Activated B cell treated with CpG ODN at 0.5 μM for 24 hours (primary cell): ENCODE measurements around the gene TBX4. TPM values are rescaled to one million over a fixed set of nuclear protein-coding genes. Genes with fewer than 3 reads are reported as not detected.
"Not testable (repeated sequence)": the region's sequence is repeated elsewhere in the genome, so short reads cannot be mapped to it uniquely, and the experiment has no call there.

Experiments used
- ATAC-seq: fragments of 200-7000 bp; cut with Tn5 transposase; one replicate; pipeline ENCODE4 v1.10.0; 2021; ENCODE audit warnings: low read depth, mild to moderate bottlenecking, moderate library complexity
- CTCF ChIA-PET: fragments of 350-600 bp; sonication (Branson Sonifier 250); formaldehyde crosslinking; loops from one replicate; lab custom pipeline; 2021; ENCODE audit warnings: antibody characterized with exemption; lab: Charles Lee
- POLR2A ChIA-PET: fragments of 350-600 bp; sonication (Branson Sonifier 250); formaldehyde crosslinking; loops from one replicate; lab custom pipeline; 2021; ENCODE audit warnings: antibody characterized with exemption; lab: Charles Lee
- DNase-seq: peaks from one replicate; pipeline ENCODE4 v3.0.0; 2022
- H3K27ac Mint-ChIP-seq: one replicate; pipeline ENCODE4 v1.8.0; 2020; ENCODE audit warnings: mixed read lengths
- H3K27me3 Mint-ChIP-seq: one replicate; pipeline ENCODE4 v1.8.0; 2021; ENCODE audit warnings: mixed read lengths
- H3K36me3 Mint-ChIP-seq: one replicate; pipeline ENCODE4 v1.8.0; 2021; ENCODE audit warnings: low read depth, mixed read lengths
- H3K4me1 Mint-ChIP-seq: one replicate; pipeline ENCODE4 v1.8.0; 2021; ENCODE audit warnings: mixed read lengths
- H3K4me3 Mint-ChIP-seq: one replicate; pipeline ENCODE4 v1.8.0; 2020; ENCODE audit warnings: mild to moderate bottlenecking, mixed read lengths
- H3K9me3 Mint-ChIP-seq: one replicate; pipeline ENCODE4 v1.8.0; 2020; ENCODE audit warnings: mixed read lengths
- intact Hi-C: fragments of 100-400 bp; cut with micrococcal nuclease; formaldehyde crosslinking; loops from one replicate; pipeline ENCODE4 v1.15.1; 2024
- total RNA-seq: library from RNA; stranded (reverse); gene quantifications from 2 replicates; pipeline ENCODE4 v1.2.3, GENCODE V29; 2022
- TF ChIP-seq, protein P1 (sequence below): fragments of 200-600 bp; IDR thresholded peaks from one replicate; pipeline ENCODE4 v1.8.0; 2022; ENCODE audit warnings: antibody characterized with exemption, mild to moderate bottlenecking

TBX4 gene
- total RNA-seq, 1 donor from 2014 or later, result not detected

DNA sequence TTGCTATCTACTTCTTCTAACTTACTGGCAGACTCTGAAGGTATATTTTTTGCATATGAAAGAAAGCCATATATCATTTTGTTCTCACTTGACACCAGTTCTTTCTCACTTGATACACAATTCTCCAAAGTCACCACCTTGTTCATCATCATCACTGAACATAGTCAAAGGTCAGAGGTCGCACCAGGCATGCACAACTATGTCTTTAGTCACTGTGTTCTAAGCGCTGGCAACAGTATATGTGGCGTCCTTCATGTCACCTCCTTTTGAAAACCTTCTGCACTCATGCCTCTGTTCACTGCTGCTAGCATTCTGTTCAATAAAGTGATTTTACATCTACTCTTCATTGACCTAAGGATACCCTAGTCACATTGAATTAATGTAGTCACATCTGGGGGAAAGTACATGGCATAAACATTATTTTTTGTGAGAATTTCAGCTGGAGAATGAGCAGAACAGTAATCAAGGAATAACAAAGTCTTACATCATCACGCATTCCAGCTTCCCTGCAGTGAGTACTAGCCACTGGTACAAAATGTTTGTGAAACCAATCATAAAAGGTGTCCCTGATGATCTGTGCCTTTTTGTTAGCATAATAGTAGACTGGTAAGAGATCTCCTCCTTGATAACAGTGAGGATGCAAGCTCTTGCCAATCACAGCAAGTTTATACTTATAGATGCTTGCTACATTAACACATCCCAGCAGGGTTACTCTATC is 20.5 kb upstream of the TBX4 start:
- Mint-ChIP-seq H3K9me3 (peaks cover 14% of the 10 kb centered on the region), H3K36me3 (no peaks in the 10 kb centered on the region), H3K27me3 (peaks cover 29% of the 10 kb centered on the region), H3K4me3 (no peak overlapping the region), H3K4me1 (no peaks in the 10 kb centered on the region), H3K27ac (no peak overlapping the region)
- DNase-seq (no peak), ATAC-seq (no peak)
- POLR2A ChIA-PET, result no interaction called here
- TF ChIP-seq, protein P1, sequence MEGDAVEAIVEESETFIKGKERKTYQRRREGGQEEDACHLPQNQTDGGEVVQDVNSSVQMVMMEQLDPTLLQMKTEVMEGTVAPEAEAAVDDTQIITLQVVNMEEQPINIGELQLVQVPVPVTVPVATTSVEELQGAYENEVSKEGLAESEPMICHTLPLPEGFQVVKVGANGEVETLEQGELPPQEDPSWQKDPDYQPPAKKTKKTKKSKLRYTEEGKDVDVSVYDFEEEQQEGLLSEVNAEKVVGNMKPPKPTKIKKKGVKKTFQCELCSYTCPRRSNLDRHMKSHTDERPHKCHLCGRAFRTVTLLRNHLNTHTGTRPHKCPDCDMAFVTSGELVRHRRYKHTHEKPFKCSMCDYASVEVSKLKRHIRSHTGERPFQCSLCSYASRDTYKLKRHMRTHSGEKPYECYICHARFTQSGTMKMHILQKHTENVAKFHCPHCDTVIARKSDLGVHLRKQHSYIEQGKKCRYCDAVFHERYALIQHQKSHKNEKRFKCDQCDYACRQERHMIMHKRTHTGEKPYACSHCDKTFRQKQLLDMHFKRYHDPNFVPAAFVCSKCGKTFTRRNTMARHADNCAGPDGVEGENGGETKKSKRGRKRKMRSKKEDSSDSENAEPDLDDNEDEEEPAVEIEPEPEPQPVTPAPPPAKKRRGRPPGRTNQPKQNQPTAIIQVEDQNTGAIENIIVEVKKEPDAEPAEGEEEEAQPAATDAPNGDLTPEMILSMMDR, result no peak
- CTCF ChIA-PET, result no interaction called here
- intact Hi-C loops, result no loop called here

DNA sequence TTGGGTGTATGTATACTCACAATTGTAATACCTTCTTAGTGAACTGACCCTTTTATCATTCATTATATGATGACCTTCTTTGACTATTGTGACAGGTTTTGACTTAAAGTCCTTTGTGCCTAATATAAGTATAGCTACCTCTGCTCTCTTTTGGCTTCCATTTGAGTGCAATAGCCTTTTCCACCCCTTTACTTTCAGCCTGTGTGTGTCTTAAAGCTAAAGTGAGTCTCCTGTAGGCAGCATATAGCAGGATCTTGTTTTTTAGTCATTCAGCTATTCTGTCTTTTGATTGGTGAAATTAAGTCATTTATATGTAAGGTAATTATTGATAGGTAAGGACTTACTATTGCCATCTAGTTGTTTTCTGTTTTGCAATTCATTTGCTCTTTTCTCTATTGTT is 15.9 kb upstream of the TBX4 start:
- DNase-seq (no peak), ATAC-seq (no peak)
- H3K4me1 Mint-ChIP-seq, result no peaks in the 10 kb centered on the region
- H3K36me3 Mint-ChIP-seq, result no peaks in the 10 kb centered on the region
- intact Hi-C loops, result no loop called here
- peaks cover 56% of the 10 kb centered on the region for H3K27me3 Mint-ChIP-seq
- POLR2A ChIA-PET, result no interaction called here
- H3K27ac Mint-ChIP-seq, result no peak overlapping the region
- H3K9me3 Mint-ChIP-seq, result peaks cover 26% of the 10 kb centered on the region
- CTCF ChIA-PET, result no interaction called here
- H3K4me3 Mint-ChIP-seq, result no peak overlapping the region
- TF ChIP-seq, protein P1, result no peak

GRCh38 chr17:61436995-61437704 is 15.1 kb upstream of the TBX4 start:
- peaks cover 53% of the 10 kb centered on the region for H3K27me3 Mint-ChIP-seq
- intact Hi-C loops, result no loop called here
- H3K4me1 Mint-ChIP-seq, result no peaks in the 10 kb centered on the region
- no peaks in the 10 kb centered on the region for H3K36me3 Mint-ChIP-seq
- no peak overlapping the region for H3K4me3 Mint-ChIP-seq
- POLR2A ChIA-PET, result no interaction called here
- no peak for DNase-seq
- peaks cover 26% of the 10 kb centered on the region for H3K9me3 Mint-ChIP-seq
- TF ChIP-seq, protein P1, result no peak
- H3K27ac Mint-ChIP-seq, result no peak overlapping the region
- CTCF ChIA-PET, result no interaction called here
- no peak for ATAC-seq

DNA sequence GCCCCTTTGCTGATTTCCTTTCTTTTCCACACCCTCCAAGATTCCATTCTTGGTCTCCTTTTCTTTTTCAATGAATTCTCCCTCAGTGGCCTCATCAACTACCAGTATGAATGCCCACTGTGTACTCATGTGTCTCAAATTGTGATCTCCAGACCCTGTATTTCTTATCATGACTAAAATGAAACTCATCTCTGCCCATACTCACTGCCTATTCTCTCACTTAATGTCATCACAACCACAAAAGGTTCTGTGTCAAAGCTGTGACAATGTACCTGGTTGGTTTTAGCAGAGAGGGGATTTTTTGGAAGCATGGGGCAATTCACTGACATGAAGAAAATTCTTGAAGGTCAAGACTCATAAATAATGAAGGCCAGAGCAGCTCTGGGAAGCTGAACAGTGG is 11.5 kb upstream of the TBX4 start:
- TF ChIP-seq, protein P1, result no peak
- Mint-ChIP-seq H3K36me3 (no peaks in the 10 kb centered on the region), H3K27ac (no peak overlapping the region), H3K4me1 (no peaks in the 10 kb centered on the region), H3K4me3 (no peak overlapping the region), H3K27me3 (peaks cover 40% of the 10 kb centered on the region), H3K9me3 (peaks cover 19% of the 10 kb centered on the region)
- intact Hi-C loops, result no loop called here
- ATAC-seq (no peak), DNase-seq (no peak)
- ChIA-PET CTCF (no interaction called here), POLR2A (no interaction called here)

- DNase-seq, H3K27ac Mint-ChIP-seq, intact Hi-C loops, POLR2A ChIA-PET, ATAC-seq, H3K4me3 Mint-ChIP-seq, H3K4me1 Mint-ChIP-seq, H3K36me3 Mint-ChIP-seq, CTCF ChIA-PET: not testable (repeated sequence)
- H3K27me3 Mint-ChIP-seq, result peaks cover 41% of the 10 kb centered on the region
- peaks cover 14% of the 10 kb centered on the region for H3K9me3 Mint-ChIP-seq
Observed at GRCh38 chr17:61441507-61441906, 10.7 kb upstream of the TBX4 start.
